HG03521 (cell line): ENCODE data around the gene CTR9.

Experiments
- ATAC-seq: cut with Tn5 transposase; IDR thresholded peaks from one replicate; pipeline ENCODE4 v1.9.1; 2021; ENCODE audit warnings: mild to moderate bottlenecking, moderate library complexity; ENCODE audit not compliant: unreplicated experiment

The CTR9 gene

GRCh38 chr11:10750838-10751580 lies at the start of gene CTR9:
Gene CTR9, plus strand, starts transcription at chr11:10751246. Its CDS starts 167 bp downstream, at chr11:10751413.
- peak; percentile 89 for ATAC-seq

- no peak for ATAC-seq
Measured at GRCh38 chr11:10701982-10702381, 49.1 kb upstream of the CTR9 start.

GRCh38 chr11:10708131-10708530 lies 42.9 kb upstream of the CTR9 start:
- ATAC-seq: no peak

GRCh38 chr11:10709299-10710086 lies 41.6 kb upstream of the CTR9 start:
- no peak for ATAC-seq

GRCh38 chr11:10715571-10715970 lies 35.5 kb upstream of the CTR9 start:
- no peak for ATAC-seq

GRCh38 chr11:10716122-10716521 lies 34.9 kb upstream of the CTR9 start:
- no peak for ATAC-seq

GRCh38 chr11:10716543-10717259 lies 34.3 kb upstream of the CTR9 start:
- ATAC-seq: no peak

GRCh38 chr11:10719616-10720015 lies 31.4 kb upstream of the CTR9 start:
- ATAC-seq: no peak

GRCh38 chr11:10720881-10721376 lies 30.1 kb upstream of the CTR9 start:
- no peak for ATAC-seq

- ATAC-seq: no peak
Measured at GRCh38 chr11:10722307-10722706, 28.7 kb upstream of the CTR9 start.

- ATAC-seq: no peak
Measured at GRCh38 chr11:10725114-10725906, 25.7 kb upstream of the CTR9 start.

- no peak for ATAC-seq
Measured at GRCh38 chr11:10725907-10726253, 25.2 kb upstream of the CTR9 start.

GRCh38 chr11:10727146-10727851 lies 23.7 kb upstream of the CTR9 start:
- no peak for ATAC-seq

- ATAC-seq: no peak
Measured at GRCh38 chr11:10728154-10728553, 22.9 kb upstream of the CTR9 start.

- ATAC-seq: no peak
Measured at GRCh38 chr11:10728789-10729472, 22.1 kb upstream of the CTR9 start.

GRCh38 chr11:10730151-10730550 lies 20.9 kb upstream of the CTR9 start:
- no peak for ATAC-seq

- ATAC-seq: no peak
Measured at GRCh38 chr11:10731064-10731680, 19.9 kb upstream of the CTR9 start.

GRCh38 chr11:10735481-10736475 lies 15.3 kb upstream of the CTR9 start:
- ATAC-seq: peak; percentile 98
